Hindlimb muscle (tissue), 1 donor: ENCODE results near the gene PLIN4. TPM values are rescaled to one million over a fixed set of nuclear protein-coding genes. Genes with fewer than 3 reads are reported as not detected.

Experiments used
- DNase-seq: peaks from one replicate; pipeline ENCODE4 v3.0.0-alpha.2; 2013
- polyA plus RNA-seq: library from polyadenylated mRNA; unstranded; fragments of 120-200 nt; gene quantifications from one replicate; pipeline ENCODE4 v1.2.1, GENCODE V29; 2013; ENCODE audit not compliant: insufficient read length

Gene PLIN4
- polyA plus RNA-seq, 1 donor, result 8.8 TPM

- DNase-seq, result no peak
These were observed 5.2 kb upstream of the PLIN4 start for GRCh38 chr19:4523306-4524110.

- no peak for DNase-seq
These were observed 4.2 kb upstream of the PLIN4 start for GRCh38 chr19:4522291-4523002.

GRCh38 chr19:4521888-4522242, 3.6 kb upstream of the PLIN4 start:
- DNase-seq, result no peak

- no peak for DNase-seq
These were observed 3.0 kb upstream of the PLIN4 start for GRCh38 chr19:4521170-4521887.

- DNase-seq, result no peak
These were observed 1.4 kb upstream of the PLIN4 start for GRCh38 chr19:4519521-4520277.

- DNase-seq, result no peak
These were observed 848 bp upstream of the PLIN4 start for GRCh38 chr19:4519172-4519496.

GRCh38 chr19:4517451-4518057, 732 bp downstream of the PLIN4 start:
- no peak for DNase-seq

GRCh38 chr19:4516939-4517300, 1.4 kb downstream of the PLIN4 start:
- no peak for DNase-seq

GRCh38 chr19:4516199-4516938, 1.9 kb downstream of the PLIN4 start:
- no peak for DNase-seq

GRCh38 chr19:4515732-4516131, 2.6 kb downstream of the PLIN4 start:
- no peak for DNase-seq

- DNase-seq, result no peak
These were observed 5.0 kb downstream of the PLIN4 start for GRCh38 chr19:4513248-4513647.

GRCh38 chr19:4512070-4512469, 6.2 kb downstream of the PLIN4 start:
- DNase-seq, result no peak

- no peak for DNase-seq
These were observed 6.8 kb downstream of the PLIN4 start for GRCh38 chr19:4511300-4512054.

- no peak for DNase-seq
These were observed 7.6 kb downstream of the PLIN4 start for GRCh38 chr19:4510435-4511255.

GRCh38 chr19:4508698-4509097, 9.6 kb downstream of the PLIN4 start:
- DNase-seq, result no peak

GRCh38 chr19:4507804-4508203, 10.5 kb downstream of the PLIN4 start:
- DNase-seq, result no peak

GRCh38 chr19:4507150-4507452, 11.2 kb downstream of the PLIN4 start:
- no peak for DNase-seq

- DNase-seq, result no peak
These were observed 11.7 kb downstream of the PLIN4 start for GRCh38 chr19:4506449-4507149.

- no peak for DNase-seq
These were observed 12.5 kb downstream of the PLIN4 start for GRCh38 chr19:4505570-4506448.
